Measurements from ENCODE around the gene SERPINA5.

DNA sequence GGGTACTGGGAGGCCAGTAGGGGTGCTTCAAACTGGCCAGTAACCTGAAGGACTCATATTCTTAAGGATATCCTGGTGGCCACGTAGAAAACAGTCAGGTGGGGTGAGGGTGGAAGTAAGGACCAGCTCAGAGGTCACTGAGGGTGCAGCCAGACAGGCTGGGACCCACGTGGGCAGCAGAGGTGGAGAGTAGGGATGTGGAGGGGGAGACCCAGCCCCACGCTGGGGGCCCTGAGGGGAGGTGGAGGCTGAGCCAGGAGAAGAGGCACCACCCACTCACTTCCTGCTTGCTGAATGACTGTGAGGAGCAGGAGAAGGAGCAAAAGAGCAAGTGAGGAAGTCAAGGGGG lies 18.4 kb downstream of the SERPINA5 start:
- TF ChIP-seq ZNF274 (IDR thresholded peaks at IDR 0.05; ENCODE audit: low read depth, low read length) = no peak
- TF ChIP-seq YY1 (IDR thresholded peaks at IDR 0.05; ENCODE audit: insufficient read depth, insufficient read length) = no peak
